ENCODE data around the gene ADAMTS13.

The ADAMTS13 gene

DNA sequence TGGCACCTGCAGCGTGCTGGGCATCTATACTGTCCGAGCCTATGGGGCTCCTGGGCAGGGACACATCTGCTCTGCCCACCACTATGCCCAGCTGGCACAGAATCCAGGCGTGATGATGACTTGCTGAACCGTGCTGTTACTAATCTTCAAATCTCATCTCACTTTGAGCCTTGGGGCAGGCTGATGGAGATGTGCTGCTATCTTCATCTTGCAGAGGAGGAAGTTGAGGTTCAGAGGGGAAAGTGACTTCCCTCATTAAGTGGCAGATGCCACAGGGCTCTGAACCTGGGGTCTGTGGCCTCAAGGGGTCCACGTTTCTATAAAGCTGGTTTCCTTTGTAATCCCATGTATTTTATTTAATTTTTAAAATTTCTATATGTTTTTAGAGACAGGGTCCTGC lies 52.0 kb downstream of the ADAMTS13 start:
- peaks cover 13% of the 10 kb centered on the region for H3K4me1 ChIP-seq (ENCODE audit: insufficient read depth, low read length, severe bottlenecking)
- no peak overlapping the region for H3K4me3 ChIP-seq (ENCODE audit: low read depth, low read length, poor library complexity, severe bottlenecking)
- H3K79me2 ChIP-seq (ENCODE audit: insufficient read depth, low read length) = no peaks in the 10 kb centered on the region
- peaks cover 25% of the 10 kb centered on the region for H3K36me3 ChIP-seq (ENCODE audit: insufficient read depth, low read length)
- no peaks in the 10 kb centered on the region for H3K9me3 ChIP-seq (ENCODE audit: low read length)
- no peak for TF ChIP-seq CTCF (IDR thresholded peaks at IDR 0.05; ENCODE audit: low read length)
- no peak for TF ChIP-seq EZH2 (IDR thresholded peaks at IDR 0.05; ENCODE audit: borderline replicate concordance, low read length)
- H3K27ac ChIP-seq (ENCODE audit: low read depth, low read length, poor library complexity, severe bottlenecking) = no peak overlapping the region
- H3F3A ChIP-seq (ENCODE audit: insufficient read depth, low read length) = no peaks in the 10 kb centered on the region
- no peak overlapping the region for H3K4me2 ChIP-seq (ENCODE audit: low read length)
- no peak overlapping the region for H3K9ac ChIP-seq (ENCODE audit: low read length)
- H2AFZ ChIP-seq (ENCODE audit: low read length) = no peak overlapping the region
- no peaks in the 10 kb centered on the region for H4K20me1 ChIP-seq (ENCODE audit: insufficient read depth, low read length)
- no peaks in the 10 kb centered on the region for H3K9me2 ChIP-seq (ENCODE audit: low read depth, low read length)
- no peaks in the 10 kb centered on the region for H3K27me3 ChIP-seq (ENCODE audit: insufficient read depth, low read length)

DNA sequence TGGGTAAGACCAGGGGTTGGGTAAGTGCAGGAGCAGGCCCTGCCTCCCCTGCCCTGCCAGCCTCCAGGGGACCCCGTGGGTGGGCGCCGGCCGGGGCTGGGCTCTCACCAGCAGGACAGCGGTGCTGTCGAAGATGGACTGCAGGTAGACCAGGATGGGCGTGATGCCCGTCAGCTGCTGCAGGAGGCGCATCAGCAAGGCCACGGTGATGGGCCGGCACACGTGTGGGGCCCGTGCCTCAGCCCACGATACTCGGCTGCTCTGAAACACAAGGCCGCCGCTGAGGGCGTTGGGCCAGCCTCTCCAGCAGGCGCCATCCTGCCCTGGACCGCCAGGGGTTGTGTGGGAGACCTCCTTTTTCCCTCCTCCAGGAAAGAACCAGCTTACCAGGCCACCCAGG lies 52.7 kb downstream of the ADAMTS13 start:
- H3K36me3 ChIP-seq (ENCODE audit: insufficient read depth, low read length) = peaks cover 25% of the 10 kb centered on the region
- H3K4me3 ChIP-seq (ENCODE audit: low read depth, low read length, poor library complexity, severe bottlenecking) = no peak overlapping the region
- TF ChIP-seq CTCF (IDR thresholded peaks at IDR 0.05; ENCODE audit: low read length) (no peak), EZH2 (IDR thresholded peaks at IDR 0.05; ENCODE audit: borderline replicate concordance, low read length) (no peak)

DNA sequence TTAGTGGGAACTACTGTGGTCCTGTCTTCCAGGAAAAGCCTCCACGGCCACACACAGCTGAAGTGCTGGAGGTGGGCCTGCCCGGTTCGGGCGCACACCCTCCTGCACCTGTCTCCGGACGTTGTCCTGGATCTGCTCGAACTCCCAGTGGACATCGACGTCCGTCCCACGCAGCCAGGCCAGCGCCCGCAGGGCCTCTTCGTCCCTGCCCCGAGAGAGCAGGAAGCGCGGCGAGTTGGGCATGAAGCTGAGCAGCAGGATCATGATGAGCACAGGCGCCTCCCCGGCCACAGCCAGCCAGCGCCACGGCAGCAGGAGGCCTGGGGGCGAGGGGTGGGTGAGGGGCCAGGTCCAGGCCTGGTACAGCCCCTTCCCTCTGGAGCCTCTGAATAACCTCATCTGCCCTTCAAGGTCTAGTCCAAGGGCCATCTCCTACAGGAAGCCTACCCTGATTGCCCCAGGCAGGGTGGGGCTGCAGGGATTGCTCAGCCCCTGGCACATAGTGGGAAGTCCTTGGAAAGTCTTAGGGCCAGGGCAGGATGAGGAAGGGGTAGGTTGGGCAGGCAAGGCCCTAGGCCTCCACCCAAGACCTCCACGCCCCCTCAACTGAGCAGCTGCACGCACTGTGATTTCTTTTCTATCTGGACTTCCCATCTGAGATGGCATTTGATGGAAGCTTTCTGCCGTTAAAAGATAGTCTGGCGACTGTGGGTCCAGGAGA lies 53.3 kb downstream of the ADAMTS13 start:
- H3F3A ChIP-seq (ENCODE audit: insufficient read depth, low read length) = no peaks in the 10 kb centered on the region
- H3K79me2 ChIP-seq (ENCODE audit: insufficient read depth, low read length) = no peaks in the 10 kb centered on the region
- no peaks in the 10 kb centered on the region for H3K9me3 ChIP-seq (ENCODE audit: low read length)
- H3K27ac ChIP-seq (ENCODE audit: low read depth, low read length, poor library complexity, severe bottlenecking) = no peak overlapping the region
- no peaks in the 10 kb centered on the region for H3K9me2 ChIP-seq (ENCODE audit: low read depth, low read length)
- H3K27me3 ChIP-seq (ENCODE audit: insufficient read depth, low read length) = no peaks in the 10 kb centered on the region
- H3K9ac ChIP-seq (ENCODE audit: low read length) = no peak overlapping the region
- H3K4me3 ChIP-seq (ENCODE audit: low read depth, low read length, poor library complexity, severe bottlenecking) = no peak overlapping the region
- H3K4me1 ChIP-seq (ENCODE audit: insufficient read depth, low read length, severe bottlenecking) = peaks cover 20% of the 10 kb centered on the region
- no peak overlapping the region for H3K4me2 ChIP-seq (ENCODE audit: low read length)
- H2AFZ ChIP-seq (ENCODE audit: low read length) = no peak overlapping the region
- TF ChIP-seq CTCF (IDR thresholded peaks at IDR 0.05; ENCODE audit: low read length) = no peak
- TF ChIP-seq EZH2 (IDR thresholded peaks at IDR 0.05; ENCODE audit: borderline replicate concordance, low read length) = no peak
- no peaks in the 10 kb centered on the region for H4K20me1 ChIP-seq (ENCODE audit: insufficient read depth, low read length)
- peaks cover 25% of the 10 kb centered on the region for H3K36me3 ChIP-seq (ENCODE audit: insufficient read depth, low read length)

More for the DNA sequence above, 52.7 kb downstream of the ADAMTS13 start:
- no peaks in the 10 kb centered on the region for H3K9me3 ChIP-seq (ENCODE audit: low read length)
- H3K4me1 ChIP-seq (ENCODE audit: insufficient read depth, low read length, severe bottlenecking) = peaks cover 19% of the 10 kb centered on the region
- no peaks in the 10 kb centered on the region for H3K79me2 ChIP-seq (ENCODE audit: insufficient read depth, low read length)
- H3K4me2 ChIP-seq (ENCODE audit: low read length) = no peak overlapping the region
- no peaks in the 10 kb centered on the region for H3F3A ChIP-seq (ENCODE audit: insufficient read depth, low read length)
- no peaks in the 10 kb centered on the region for H3K9me2 ChIP-seq (ENCODE audit: low read depth, low read length)
- no peak overlapping the region for H3K9ac ChIP-seq (ENCODE audit: low read length)
- H2AFZ ChIP-seq (ENCODE audit: low read length) = no peak overlapping the region
- H4K20me1 ChIP-seq (ENCODE audit: insufficient read depth, low read length) = no peaks in the 10 kb centered on the region
- no peak overlapping the region for H3K27ac ChIP-seq (ENCODE audit: low read depth, low read length, poor library complexity, severe bottlenecking)
- no peaks in the 10 kb centered on the region for H3K27me3 ChIP-seq (ENCODE audit: insufficient read depth, low read length)
